Ectodermal cell (in vitro differentiated cells): ENCODE data around the gene KIF5B.

ENCODE experiments used
- H3K27ac ChIP-seq: 2 replicates; pipeline ENCODE4 v1.7.0; 2013; ENCODE audit warnings: mild to moderate bottlenecking, low read depth, low read length; ENCODE audit not compliant: insufficient read depth, poor library complexity, severe bottlenecking
- H3K27me3 ChIP-seq: 2 replicates; pipeline ENCODE4 v1.7.0; 2013; ENCODE audit warnings: mild to moderate bottlenecking, low read length; ENCODE audit not compliant: insufficient read depth, control insufficient read depth, poor library complexity, severe bottlenecking
- H3K36me3 ChIP-seq: one replicate; pipeline ENCODE4 v1.7.0; 2013; ENCODE audit warnings: low read length; ENCODE audit not compliant: control insufficient read depth, insufficient read depth
- H3K4me1 ChIP-seq: one replicate; pipeline ENCODE4 v1.7.0; 2013; ENCODE audit warnings: low read length; ENCODE audit not compliant: control insufficient read depth, insufficient read depth
- H3K4me3 ChIP-seq: 2 replicates; pipeline ENCODE4 v1.7.0; 2013; ENCODE audit warnings: low read depth, low read length, control low read depth; ENCODE audit not compliant: insufficient read depth
- H3K9me3 ChIP-seq: 2 replicates; pipeline ENCODE4 v1.7.0; 2013; ENCODE audit warnings: mild to moderate bottlenecking, low read length, moderate library complexity; ENCODE audit not compliant: control insufficient read depth
- WGBS, 2 experiments: methylation state at CpG; one replicate each; pipeline ENCODE4 v1.1.7; 2013; ENCODE audit warnings: missing lambda C conversion rate in 2 of 2; 5-methylcytosine and 5-hydroxymethylcytosine counted together

KIF5B gene

DNA sequence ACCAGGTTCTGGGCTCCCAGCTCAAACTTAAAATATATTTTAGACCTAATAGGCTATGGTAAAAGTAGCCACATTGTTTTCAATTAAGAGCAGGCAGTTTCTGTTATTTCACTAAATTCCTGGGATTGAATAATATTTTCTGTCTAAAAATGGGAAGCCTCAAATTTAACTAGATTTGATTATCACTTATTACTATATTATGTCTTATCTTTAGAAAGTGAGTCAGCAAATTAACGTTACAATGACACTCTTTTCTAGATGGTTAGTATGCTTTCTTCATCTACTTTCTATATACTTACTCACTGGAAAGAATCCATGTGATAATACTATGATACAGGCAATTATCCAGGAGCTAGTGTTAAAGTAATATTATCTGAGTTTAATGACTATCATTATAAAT, 27.5 kb downstream of the KIF5B start:
- Histone ChIP-seq H3K27ac (no peak overlapping the region), H3K4me3 (no peak overlapping the region), H3K36me3 (peaks cover 63% of the 10 kb centered on the region), H3K9me3 (no peaks in the 10 kb centered on the region), H3K4me1 (no peaks in the 10 kb centered on the region), H3K27me3 (no peaks in the 10 kb centered on the region)
- no CpG with 5 or more reads among the region's 1 CpG for WGBS, 2 experiments

DNA sequence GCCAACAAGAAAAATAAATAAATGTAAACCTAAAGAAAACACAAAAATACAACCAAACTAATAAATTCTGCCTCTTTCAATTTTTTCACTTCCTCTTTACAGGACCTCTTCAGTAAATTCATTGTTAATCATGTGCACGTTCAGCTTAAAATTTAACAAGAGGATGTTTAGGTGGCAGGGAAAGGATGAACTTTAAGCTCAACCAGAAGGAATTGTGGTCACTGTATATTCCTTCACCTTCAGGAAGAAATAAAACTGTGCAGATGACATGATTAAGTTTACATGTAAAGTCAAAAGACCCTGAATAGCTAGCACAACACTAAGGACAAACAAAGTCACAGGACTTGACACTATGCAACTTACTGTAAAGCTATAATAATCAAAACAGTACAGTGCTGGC, 33.0 kb downstream of the KIF5B start:
- 100% methylated on average over 1 of the region's 1 CpG for WGBS, 2 experiments
- Histone ChIP-seq H3K4me1 (no peaks in the 10 kb centered on the region), H3K36me3 (peaks cover 53% of the 10 kb centered on the region), H3K27me3 (no peaks in the 10 kb centered on the region), H3K27ac (no peak overlapping the region), H3K9me3 (no peaks in the 10 kb centered on the region), H3K4me3 (no peak overlapping the region)

DNA sequence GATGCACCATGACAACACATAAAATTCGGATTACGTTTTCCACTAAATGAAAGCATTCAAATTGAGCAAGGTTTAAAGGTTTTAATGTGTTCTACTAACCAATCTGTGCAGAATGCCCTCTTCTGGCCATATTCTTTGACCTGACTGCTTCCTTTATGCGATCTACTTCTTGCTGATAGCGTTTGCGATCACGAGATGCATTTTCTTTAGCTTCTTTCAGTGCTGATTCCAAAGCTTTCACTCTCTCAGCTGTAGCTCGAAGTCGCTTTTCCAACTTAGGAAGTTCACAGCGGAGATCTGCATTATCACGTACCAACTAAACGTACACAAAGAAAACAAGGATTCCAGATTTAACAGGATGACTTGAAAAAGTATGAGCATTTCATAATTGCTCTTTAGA, 39.2 kb downstream of the KIF5B start:
- H3K4me1 ChIP-seq: no peaks in the 10 kb centered on the region
- 96 to 98% methylated on average over 11 of the region's 11 CpGs for WGBS, 2 experiments
- no peaks in the 10 kb centered on the region for H3K27me3 ChIP-seq
- peaks cover 69% of the 10 kb centered on the region for H3K36me3 ChIP-seq
- no peak overlapping the region for H3K4me3 ChIP-seq
- H3K27ac ChIP-seq: no peak overlapping the region
- no peaks in the 10 kb centered on the region for H3K9me3 ChIP-seq

DNA sequence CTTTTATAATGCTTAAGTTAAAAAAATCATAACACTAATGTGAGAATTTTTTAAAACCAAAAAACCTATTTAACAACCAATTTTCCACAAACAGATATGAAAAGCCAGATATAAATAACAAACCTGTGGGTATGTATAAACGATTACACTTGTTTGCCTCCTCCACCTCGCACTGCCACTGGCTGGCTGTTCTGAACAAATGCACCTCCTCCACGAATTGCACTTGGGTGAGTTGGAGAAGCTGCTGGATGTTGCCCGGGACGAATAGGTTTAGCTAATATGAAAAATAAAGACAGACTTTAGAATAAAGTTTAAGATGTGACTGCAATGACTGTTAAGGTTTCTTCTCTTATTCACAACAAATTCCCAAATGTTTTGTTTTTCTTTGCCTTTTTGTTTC, 40.8 kb downstream of the KIF5B start:
- Histone ChIP-seq H3K27ac (no peak overlapping the region), H3K9me3 (no peaks in the 10 kb centered on the region), H3K4me1 (no peaks in the 10 kb centered on the region), H3K4me3 (no peak overlapping the region), H3K27me3 (no peaks in the 10 kb centered on the region), H3K36me3 (peaks cover 67% of the 10 kb centered on the region)
- WGBS, 2 experiments: 92 to 94% methylated on average over 5 of the region's 5 CpGs

DNA sequence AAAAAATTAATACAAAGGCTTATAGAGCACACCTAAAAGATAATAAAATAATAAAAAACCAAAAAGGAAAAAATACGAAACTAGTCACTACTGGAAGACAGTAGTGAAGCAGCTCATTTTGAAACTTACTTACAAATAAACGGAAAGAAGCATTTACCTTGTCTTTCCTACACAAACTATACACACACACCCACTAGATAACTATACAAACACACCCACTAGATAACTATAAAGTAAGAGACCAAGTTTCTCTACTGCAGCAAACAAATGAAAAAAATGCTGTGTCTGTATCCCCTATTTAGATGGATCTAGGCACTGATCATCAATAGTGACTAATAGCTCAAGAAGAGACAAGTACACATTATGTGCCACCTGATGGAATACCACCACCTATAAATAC, 49.2 kb downstream of the KIF5B start:
- Histone ChIP-seq H3K9me3 (no peaks in the 10 kb centered on the region), H3K36me3 (peaks cover 15% of the 10 kb centered on the region), H3K4me1 (peaks cover 4% of the 10 kb centered on the region), H3K4me3 (no peak overlapping the region), H3K27me3 (no peaks in the 10 kb centered on the region), H3K27ac (no peak overlapping the region)
- 89 to 96% methylated on average over 2 of the region's 2 CpGs for WGBS, 2 experiments

DNA sequence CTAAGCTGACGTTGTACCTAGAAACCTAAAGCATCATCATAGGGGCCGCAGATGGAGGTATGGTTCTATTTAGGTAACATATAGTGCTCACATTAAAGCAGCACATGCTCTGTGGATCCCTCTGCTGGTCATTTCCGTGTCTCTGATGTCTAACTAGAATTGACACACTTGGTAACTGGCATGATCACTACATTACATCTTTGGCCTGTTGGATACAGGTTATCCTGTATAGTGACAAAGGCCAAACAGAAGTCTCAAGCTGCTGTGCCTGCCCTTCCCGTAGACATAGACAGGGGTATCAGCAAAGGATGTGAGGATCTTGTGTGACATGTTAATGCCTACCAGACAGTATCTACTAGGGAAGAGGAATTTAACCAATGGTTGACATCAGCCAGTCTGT, 51.2 kb downstream of the KIF5B start:
- peaks cover 5% of the 10 kb centered on the region for H3K36me3 ChIP-seq
- H3K9me3 ChIP-seq: no peaks in the 10 kb centered on the region
- H3K4me1 ChIP-seq: peaks cover 12% of the 10 kb centered on the region
- no peaks in the 10 kb centered on the region for H3K27me3 ChIP-seq
- H3K4me3 ChIP-seq: no peak overlapping the region
- 73 to 75% methylated on average over 4 of the region's 4 CpGs for WGBS, 2 experiments
- H3K27ac ChIP-seq: peak overlapping the region; percentile 48

DNA sequence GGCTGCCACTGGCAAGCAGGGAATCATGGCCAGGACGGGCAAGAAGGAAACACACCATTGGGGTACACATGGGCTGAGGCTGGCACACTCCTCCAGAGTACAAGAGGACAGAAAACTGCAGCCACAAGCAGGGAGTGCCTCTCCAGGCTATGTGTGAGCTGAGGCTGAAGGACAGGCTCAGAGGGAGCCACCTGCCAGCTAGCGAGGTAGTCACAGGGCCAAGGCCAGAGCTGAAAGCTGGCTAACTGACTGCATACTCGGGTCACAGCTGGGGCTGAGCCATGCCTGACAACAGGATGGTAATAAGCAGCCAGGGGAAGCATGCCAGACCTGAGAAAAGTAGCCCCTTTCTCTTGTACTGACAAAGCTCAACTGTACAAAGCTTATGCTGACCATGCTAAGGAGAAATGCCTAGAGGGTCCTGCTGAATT, 52.0 kb downstream of the KIF5B start:
- H3K4me1 ChIP-seq: peaks cover 12% of the 10 kb centered on the region
- no peak overlapping the region for H3K4me3 ChIP-seq
- WGBS, 2 experiments: 72 to 76% methylated on average over 3 of the region's 3 CpGs
- H3K36me3 ChIP-seq: peaks cover 5% of the 10 kb centered on the region
- H3K27ac ChIP-seq: no peak overlapping the region
- no peaks in the 10 kb centered on the region for H3K9me3 ChIP-seq
- H3K27me3 ChIP-seq: no peaks in the 10 kb centered on the region

DNA sequence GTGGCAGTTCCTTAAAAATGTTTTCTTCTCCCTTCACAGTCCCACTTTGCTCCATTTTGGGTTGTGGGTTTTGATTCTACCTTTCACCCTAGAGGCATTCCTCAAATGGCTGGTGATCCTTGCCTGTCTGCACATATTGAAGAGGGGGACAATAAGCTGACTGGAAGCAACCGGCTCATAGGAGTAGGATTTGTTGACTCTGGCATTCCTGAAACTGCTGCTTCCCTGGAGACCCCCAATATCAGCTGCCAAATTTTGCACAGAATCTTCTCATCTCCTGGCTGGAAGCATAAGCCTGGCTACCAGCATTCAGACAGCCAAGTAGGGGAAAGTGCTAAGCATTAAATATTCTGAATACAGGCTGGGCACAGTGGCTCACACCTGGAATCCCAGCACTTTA, 53.7 kb downstream of the KIF5B start:
- no peaks in the 10 kb centered on the region for H3K36me3 ChIP-seq
- no peaks in the 10 kb centered on the region for H3K27me3 ChIP-seq
- WGBS, 2 experiments: 19 to 27% methylated on average over 1 of the region's 1 CpG
- H3K4me3 ChIP-seq: no peak overlapping the region
- no peaks in the 10 kb centered on the region for H3K9me3 ChIP-seq
- H3K4me1 ChIP-seq: peaks cover 12% of the 10 kb centered on the region
- H3K27ac ChIP-seq: peak overlapping the region; percentile 23

DNA sequence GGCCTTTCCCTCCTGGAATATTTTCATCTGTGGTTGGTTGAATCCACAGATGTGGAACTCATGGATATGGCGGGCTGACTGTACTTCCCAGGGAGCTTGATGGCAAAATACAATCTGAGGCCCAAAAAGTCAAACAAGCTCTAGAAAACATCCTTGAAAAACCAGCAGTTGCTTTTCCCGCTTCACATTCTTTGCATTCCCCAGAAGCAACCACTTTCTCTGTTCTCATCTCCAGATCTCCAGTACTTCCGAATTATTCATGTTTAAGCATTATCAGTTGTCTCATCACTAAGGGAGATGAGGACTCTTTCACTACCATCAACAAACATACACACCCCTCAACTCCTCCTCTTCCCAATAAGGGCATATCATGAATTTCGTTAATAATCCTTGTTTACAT, 55.3 kb downstream of the KIF5B start:
- WGBS, 2 experiments: 65% methylated on average over 4 of the region's 4 CpGs
- H3K4me1 ChIP-seq: peaks cover 12% of the 10 kb centered on the region
- no peaks in the 10 kb centered on the region for H3K27me3 ChIP-seq
- no peak overlapping the region for H3K4me3 ChIP-seq
- H3K36me3 ChIP-seq: no peaks in the 10 kb centered on the region
- no peaks in the 10 kb centered on the region for H3K9me3 ChIP-seq
- no peak overlapping the region for H3K27ac ChIP-seq

DNA sequence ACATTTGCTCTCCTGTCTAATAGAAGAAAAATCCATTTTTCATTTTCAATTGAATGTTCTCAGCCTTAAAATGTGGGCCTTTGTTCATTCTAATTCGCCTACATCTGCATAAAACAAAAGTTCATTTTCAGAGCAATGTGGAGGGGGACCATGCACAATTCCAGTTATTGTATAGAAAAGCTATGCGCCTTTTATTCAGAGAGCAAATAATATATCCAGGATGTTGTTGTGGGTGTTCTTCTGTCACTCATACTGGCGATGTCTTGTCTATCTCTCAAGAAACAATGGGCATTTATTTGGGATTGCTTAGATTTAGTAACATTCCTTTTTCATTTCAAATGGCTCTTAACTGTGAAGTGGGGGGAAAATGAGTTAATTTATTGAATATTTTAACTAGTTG, 56.4 kb downstream of the KIF5B start:
- H3K27ac ChIP-seq: no peak overlapping the region
- no peaks in the 10 kb centered on the region for H3K9me3 ChIP-seq
- H3K4me3 ChIP-seq: no peak overlapping the region
- peaks cover 12% of the 10 kb centered on the region for H3K4me1 ChIP-seq
- no peaks in the 10 kb centered on the region for H3K36me3 ChIP-seq
- no peaks in the 10 kb centered on the region for H3K27me3 ChIP-seq
- WGBS, 2 experiments: 96 to 100% methylated on average over 3 of the region's 3 CpGs

DNA sequence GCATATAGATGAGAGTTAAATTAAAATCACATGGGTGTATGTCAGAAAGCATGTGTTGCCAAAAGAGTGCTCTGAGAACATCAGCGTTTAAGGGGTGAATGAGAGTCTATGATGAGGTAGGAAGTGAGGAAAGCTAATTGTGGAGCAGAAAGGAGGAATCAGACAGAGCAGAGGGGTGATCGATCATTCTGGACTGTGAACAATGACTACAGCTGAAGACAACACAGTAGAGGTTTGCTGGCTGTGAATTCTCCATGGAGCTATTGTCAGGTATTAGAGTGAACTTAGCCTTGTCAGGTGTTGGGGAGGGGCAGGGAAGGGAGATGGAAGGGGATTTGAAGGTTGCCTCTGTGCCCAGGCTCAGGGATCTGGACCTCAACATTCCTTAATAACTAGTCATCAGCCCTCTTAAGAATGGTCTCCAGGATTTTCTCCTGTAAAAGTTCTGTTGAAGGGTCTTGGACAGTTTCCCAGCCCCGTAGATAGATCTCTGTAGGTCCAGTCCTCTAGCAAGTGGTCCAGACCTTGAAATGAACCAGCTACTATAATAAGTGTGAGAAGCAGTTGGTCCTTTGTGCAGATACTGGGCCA, 57.1 kb downstream of the KIF5B start:
- Histone ChIP-seq H3K36me3 (no peaks in the 10 kb centered on the region), H3K27ac (no peak overlapping the region), H3K9me3 (no peaks in the 10 kb centered on the region), H3K4me1 (peaks cover 12% of the 10 kb centered on the region), H3K4me3 (no peak overlapping the region), H3K27me3 (no peaks in the 10 kb centered on the region)
- WGBS, 2 experiments: 60 to 61% methylated on average over 3 of the region's 3 CpGs
